ENCODE measurements around the gene MAP3K9. TPM values are rescaled to one million over a fixed set of nuclear protein-coding genes. Genes with fewer than 3 reads are reported as not detected.

Gene MAP3K9
- total and polyA plus RNA-seq, 4 donors, result 2.3 to 14.0 (median 4.3) TPM

- peaks cover 0 to 14% (median 0%) of the 10 kb centered on the region in 5 donors for H3K4me1 ChIP-seq (ENCODE audit: control insufficient read depth in 5 of 5, insufficient read depth in 5 of 5, low read length in 5 of 5)
- no peak overlapping the region for H3K9ac ChIP-seq (ENCODE audit: insufficient read depth in 1 of 2, low read length in 2 of 2)
- H3K27ac ChIP-seq (ENCODE audit: low read depth in 1 of 2, low read length in 1 of 2), result no peak overlapping the region
- no peak for DNase-seq
- TF ChIP-seq CTCF (IDR thresholded peaks at IDR 0.05; ENCODE audit: control extremely low read depth, extremely low read depth), result no peak
- no peaks in the 10 kb centered on the region for H3K9me3 ChIP-seq (ENCODE audit: control insufficient read depth in 4 of 4, insufficient read depth in 3 of 4, low read length in 3 of 4)
- WGBS, 2 donors, result 65 to 77% methylated on average over 2 of the region's 2 CpGs
- H3K36me3 ChIP-seq (ENCODE audit: control insufficient read depth in 4 of 4, insufficient read depth in 4 of 4, low read length in 4 of 4), result no peaks in the 10 kb centered on the region
- no peak overlapping the region for H3K4me3 ChIP-seq
- no peak for ATAC-seq (ENCODE audit: insufficient read depth, low FRiP score)
- H3K27me3 ChIP-seq (ENCODE audit: control insufficient read depth in 3 of 3, insufficient read depth in 3 of 3, low read length in 2 of 3), result peaks cover 0 to 2% (median 0%) of the 10 kb centered on the region in 3 donors
Observed at GRCh38 chr14:70721542-70721941, 87.8 kb downstream of the MAP3K9 start.

- ATAC-seq (ENCODE audit: insufficient read depth, low FRiP score) (no peak), DNase-seq (no peak)
- 74 to 88% methylated on average over 8 of the region's 8 CpGs for WGBS, 2 donors
- Histone ChIP-seq H3K4me3 (no peak overlapping the region), H3K4me1 (ENCODE audit: control insufficient read depth in 5 of 5, insufficient read depth in 5 of 5, low read length in 5 of 5) (peaks cover 0 to 6% (median 0%) of the 10 kb centered on the region in 5 donors), H3K9me3 (ENCODE audit: control insufficient read depth in 4 of 4, insufficient read depth in 3 of 4, low read length in 3 of 4) (no peaks in the 10 kb centered on the region), H3K36me3 (ENCODE audit: control insufficient read depth in 4 of 4, insufficient read depth in 4 of 4, low read length in 4 of 4) (no peaks in the 10 kb centered on the region), H3K27me3 (ENCODE audit: control insufficient read depth in 3 of 3, insufficient read depth in 3 of 3, low read length in 2 of 3) (peaks cover 0 to 2% (median 0%) of the 10 kb centered on the region in 3 donors), H3K9ac (ENCODE audit: insufficient read depth in 1 of 2, low read length in 2 of 2) (no peak overlapping the region), H3K27ac (ENCODE audit: low read depth in 1 of 2, low read length in 1 of 2) (no peak overlapping the region)
- no peak for TF ChIP-seq CTCF (IDR thresholded peaks at IDR 0.05; ENCODE audit: control extremely low read depth, extremely low read depth)
Observed at GRCh38 chr14:70718383-70719118, 90.8 kb downstream of the MAP3K9 start.

- Histone ChIP-seq H3K4me3 (no peak overlapping the region), H3K27ac (ENCODE audit: low read depth in 1 of 2, low read length in 1 of 2) (no peak overlapping the region), H3K36me3 (ENCODE audit: control insufficient read depth in 4 of 4, insufficient read depth in 4 of 4, low read length in 4 of 4) (no peaks in the 10 kb centered on the region), H3K9ac (ENCODE audit: insufficient read depth in 1 of 2, low read length in 2 of 2) (no peak overlapping the region), H3K27me3 (ENCODE audit: control insufficient read depth in 3 of 3, insufficient read depth in 3 of 3, low read length in 2 of 3) (peaks cover 0 to 2% (median 0%) of the 10 kb centered on the region in 3 donors), H3K9me3 (ENCODE audit: control insufficient read depth in 4 of 4, insufficient read depth in 3 of 4, low read length in 3 of 4) (no peaks in the 10 kb centered on the region), H3K4me1 (ENCODE audit: control insufficient read depth in 5 of 5, insufficient read depth in 5 of 5, low read length in 5 of 5) (peaks cover 0 to 6% (median 1%) of the 10 kb centered on the region in 5 donors)
- DNase-seq (no peak), ATAC-seq (ENCODE audit: insufficient read depth, low FRiP score) (no peak)
- no peak for TF ChIP-seq CTCF (IDR thresholded peaks at IDR 0.05; ENCODE audit: control extremely low read depth, extremely low read depth)
- WGBS, 2 donors, result 65 to 89% methylated on average over 1 of the region's 1 CpG
Observed at GRCh38 chr14:70716958-70717357, 92.4 kb downstream of the MAP3K9 start.

Data from lung (tissue), 12 donors.